Measurements from ENCODE around the gene REC8. TPM values are rescaled to one million over a fixed set of nuclear protein-coding genes. Genes with fewer than 3 reads are reported as not detected.

REC8 gene
- total and polyA plus RNA-seq, 10 of the 15 experiments (the other 5 are each of a cell fraction or from before 2014, with no cell fraction given), result 4.2 to 76.9 (median 29.1) TPM

GRCh38 chr14:24204163-24205146 lies 32.6 kb downstream of the REC8 start (continued):
- TF ChIP-seq BCLAF1 (IDR thresholded peaks at IDR 0.05) (no peak), RB1 (IDR thresholded peaks at IDR 0.05; ENCODE audit: borderline replicate concordance) (no peak)

- Histone ChIP-seq H3K4me2 (ENCODE audit: control insufficient read depth, insufficient read depth) (no peak overlapping the region), H4K20me1 (ENCODE audit: control insufficient read depth, insufficient read depth) (0 out of 2 replicates have a peak, but pooled peaks cover 3% of the 10 kb centered on the region), H3K4me1 (ENCODE audit: control insufficient read depth, insufficient read depth, low read length) (peaks cover under 1% of the 10 kb centered on the region), H3K27me3 (replicated peaks in 1 of 2; ENCODE audit: control insufficient read depth in 2 of 2, insufficient read depth in 2 of 2, low read length in 1 of 2) (no peaks in the 10 kb centered on the region), H3K36me3 (ENCODE audit: control insufficient read depth in 2 of 2, insufficient read depth in 2 of 2, low read length in 1 of 2) (peaks cover 3 to 32% of the 10 kb centered on the region in 2 experiments; a peak in 3 of 4 replicates), H3K9me3 (replicated peaks; ENCODE audit: control insufficient read depth, insufficient read depth, low read length) (peaks cover 5% of the 10 kb centered on the region), H2AFZ (ENCODE audit: control insufficient read depth, low read depth, low read length) (no peak overlapping the region), H3K79me2 (ENCODE audit: control insufficient read depth, insufficient read depth, low read length) (peaks cover 4% of the 10 kb centered on the region), H3K9ac (ENCODE audit: control insufficient read depth, insufficient read depth, low read length) (no peak overlapping the region), H3K4me3 (no peak overlapping the region), H3K27ac (ENCODE audit: control insufficient read depth, insufficient read depth) (no peak overlapping the region)
- ChIA-PET CTCF (interaction anchor here (1.1 kb wide), 1 partner anchor 170 kb away, joined by 3 read pairs; no protein-coding TSS in a partner anchor), RAD21 (ENCODE audit: unreplicated experiment) (no interaction called here), SMC1A (ENCODE audit: uncharacterized antibody, unreplicated experiment) (interaction anchor here (0.5 to 1.0 kb wide), 2 partner anchors 11 to 97 kb away, joined by 3 read pairs; no protein-coding TSS in a partner anchor), POLR2A (interaction anchor here (0.6 to 1.6 kb wide), 5 partner anchors 8 to 59 kb away, joined by 3 to 11 read pairs (median 4); partner anchors contain the start of genes RNF31 and TM9SF1)
- TSS peak; percentile 37 for BruUV-seq (replicated peaks)
- FAIRE-seq, result no peak
- no peak for ATAC-seq
- in situ Hi-C loops (cut with MboI), result no loop called here
- intact Hi-C loops (cut with micrococcal nuclease; ENCODE audit: unreplicated experiment), result no loop called here
- WGBS (ENCODE audit: insufficient coverage, insufficient replicate concordance, low lambda C conversion rate, missing lambda C conversion rate), result 97% methylated on average over 11 of the region's 11 CpGs
- DNase-seq (ENCODE audit: low read depth, low spot score), result no peak
- TF ChIP-seq POLR2A (IDR thresholded peaks at IDR 0.05; ENCODE audit: low read depth, low read length) (0 out of 2 replicates have a peak, but pooled peaks have one; percentile 3), MXI1 (IDR thresholded peaks at IDR 0.05; ENCODE audit: low read depth, low read length) (no peak), TAF1 (IDR thresholded peaks at IDR 0.05; ENCODE audit: borderline replicate concordance, low read depth, low read length) (no peak), SIX5 (IDR thresholded peaks at IDR 0.05; ENCODE audit: low read depth, low read length, severe bottlenecking) (no peak), CEBPZ (IDR thresholded peaks at IDR 0.05; ENCODE audit: low read depth, low read length) (no peak), POLR2AphosphoS2 (IDR thresholded peaks at IDR 0.05; ENCODE audit: low read depth, low read length) (0 out of 2 replicates have a peak, but pooled peaks have one; percentile 23)
These were observed 34.6 kb downstream of the REC8 start for GRCh38 chr14:24206260-24207103.
